Measurements from ENCODE around the gene SFPQ.
A peak's percentile ranks its signal among the peaks of the same experiment; 100 is the strongest.
"Not testable (repeated sequence)": the region's sequence is repeated elsewhere in the genome, so short reads cannot be mapped to it uniquely, and the experiment has no call there.

SFPQ gene, protein sequence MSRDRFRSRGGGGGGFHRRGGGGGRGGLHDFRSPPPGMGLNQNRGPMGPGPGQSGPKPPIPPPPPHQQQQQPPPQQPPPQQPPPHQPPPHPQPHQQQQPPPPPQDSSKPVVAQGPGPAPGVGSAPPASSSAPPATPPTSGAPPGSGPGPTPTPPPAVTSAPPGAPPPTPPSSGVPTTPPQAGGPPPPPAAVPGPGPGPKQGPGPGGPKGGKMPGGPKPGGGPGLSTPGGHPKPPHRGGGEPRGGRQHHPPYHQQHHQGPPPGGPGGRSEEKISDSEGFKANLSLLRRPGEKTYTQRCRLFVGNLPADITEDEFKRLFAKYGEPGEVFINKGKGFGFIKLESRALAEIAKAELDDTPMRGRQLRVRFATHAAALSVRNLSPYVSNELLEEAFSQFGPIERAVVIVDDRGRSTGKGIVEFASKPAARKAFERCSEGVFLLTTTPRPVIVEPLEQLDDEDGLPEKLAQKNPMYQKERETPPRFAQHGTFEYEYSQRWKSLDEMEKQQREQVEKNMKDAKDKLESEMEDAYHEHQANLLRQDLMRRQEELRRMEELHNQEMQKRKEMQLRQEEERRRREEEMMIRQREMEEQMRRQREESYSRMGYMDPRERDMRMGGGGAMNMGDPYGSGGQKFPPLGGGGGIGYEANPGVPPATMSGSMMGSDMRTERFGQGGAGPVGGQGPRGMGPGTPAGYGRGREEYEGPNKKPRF

DNA sequence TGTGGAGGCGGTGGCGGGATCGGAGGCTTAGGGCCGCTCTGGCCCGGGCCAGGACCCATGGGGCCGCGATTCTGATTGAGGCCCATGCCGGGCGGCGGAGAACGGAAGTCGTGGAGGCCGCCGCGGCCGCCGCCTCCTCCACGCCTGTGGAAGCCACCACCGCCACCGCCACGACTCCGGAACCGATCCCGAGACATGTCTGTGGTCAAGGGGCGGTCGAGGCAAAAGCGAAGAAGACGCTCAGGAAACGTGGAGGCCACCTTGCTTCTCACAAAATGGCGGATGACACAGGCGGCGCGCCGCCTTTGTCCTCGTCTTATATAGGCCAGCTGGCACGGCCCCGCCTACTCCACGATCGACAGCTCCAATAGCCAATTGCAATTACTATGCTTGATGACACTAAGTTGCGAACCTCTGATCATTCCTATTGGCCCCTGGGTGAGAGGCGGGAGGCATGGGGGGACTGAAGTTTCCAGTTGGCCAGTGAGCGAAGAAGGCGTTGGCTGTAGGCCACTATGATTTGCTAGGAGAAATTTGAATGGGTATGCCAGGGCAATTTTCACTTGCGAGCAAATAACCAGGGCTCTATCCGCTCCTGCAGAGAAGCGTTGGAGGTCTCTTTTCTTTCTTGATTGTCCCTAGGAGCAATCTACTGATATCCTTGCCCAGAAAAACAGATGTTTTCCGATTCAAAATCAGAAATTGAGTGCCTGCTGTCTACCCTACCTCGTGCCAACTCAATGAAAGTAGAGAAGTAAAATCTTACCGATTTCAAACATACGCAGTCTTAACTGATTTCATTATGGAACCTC, at the start of gene SFPQ:
Gene SFPQ (minus strand): TSS at position 293 of the 812 bp plus-strand sequence. CDS start 96 bp downstream, at position 197.
- peak; percentile 99 for DNase-seq (ENCODE audit: low read depth)

DNA sequence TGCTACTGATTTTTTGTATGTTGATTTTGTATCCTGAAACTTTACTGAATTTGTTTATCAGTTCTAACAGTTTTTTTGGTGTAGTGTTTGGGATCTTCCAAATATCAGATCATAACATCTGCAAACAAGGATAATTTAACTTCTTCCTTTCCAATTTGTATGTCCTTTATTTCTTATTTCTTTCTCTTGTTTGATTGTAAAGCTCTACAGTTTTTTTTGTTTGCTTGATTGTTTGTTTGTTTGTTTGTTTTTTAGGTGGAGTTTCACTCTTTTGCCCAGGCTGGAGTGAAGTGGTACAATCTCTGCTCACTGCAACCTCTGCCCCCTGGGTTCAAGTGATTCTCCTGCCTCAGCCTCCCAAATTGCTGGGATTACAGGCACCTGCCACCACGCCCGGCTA, 43.8 kb upstream of the SFPQ start:
- DNase-seq (ENCODE audit: low read depth): not testable (repeated sequence)

DNA sequence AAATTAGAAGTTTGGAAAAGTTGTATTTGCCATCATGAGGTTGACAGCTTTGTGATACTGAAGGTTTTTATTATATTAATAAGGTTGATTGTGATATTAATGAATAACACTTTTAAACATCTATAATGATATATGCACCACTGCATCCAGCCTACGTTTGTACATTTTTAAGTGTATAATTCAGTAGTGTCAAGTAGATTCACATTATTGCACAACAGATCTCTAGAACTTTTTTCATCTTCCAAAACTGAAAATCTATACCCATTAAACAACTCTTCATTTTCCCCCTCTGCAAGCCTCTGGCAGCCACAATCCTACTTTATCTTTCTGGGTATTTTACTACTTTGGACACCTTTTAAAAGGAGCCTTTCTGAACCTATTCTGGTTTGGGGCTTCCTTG, 38.3 kb upstream of the SFPQ start:
- DNase-seq (ENCODE audit: low read depth): no peak

DNA sequence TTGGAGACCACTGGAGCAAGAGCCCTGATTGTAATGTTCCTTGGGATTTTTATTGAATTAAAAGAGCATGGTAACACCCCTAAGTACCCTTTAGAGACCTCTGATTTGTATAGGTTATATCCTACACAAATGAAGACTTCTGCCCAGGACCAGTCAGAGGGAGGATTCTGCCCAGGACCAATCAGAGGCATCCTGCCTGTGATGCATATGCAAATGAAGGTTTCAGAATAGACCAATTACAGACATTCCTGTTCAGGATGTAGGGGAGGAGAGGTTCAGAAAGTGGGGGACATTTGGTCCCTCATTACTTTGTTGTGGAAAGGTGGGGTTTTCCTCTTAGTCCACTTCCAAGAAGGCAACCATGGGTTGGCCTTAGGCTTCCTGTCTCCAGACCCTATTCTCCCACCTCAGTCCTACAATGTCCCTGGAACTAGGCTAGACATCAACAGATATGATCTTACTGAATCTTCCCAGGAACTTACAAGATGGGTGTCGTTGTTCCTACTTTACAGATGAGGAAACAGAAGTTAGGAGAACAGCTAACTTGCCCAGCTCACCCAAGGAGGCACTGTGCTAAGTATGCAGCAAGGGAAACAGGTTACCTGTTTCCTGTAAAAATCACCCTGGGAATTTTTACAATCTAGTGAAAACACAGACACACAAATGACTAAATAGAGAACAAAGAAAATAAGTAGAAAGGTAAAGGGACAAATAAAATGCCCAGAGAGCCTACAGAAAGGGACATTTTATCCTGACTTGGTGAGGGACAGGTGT, 36.8 kb upstream of the SFPQ start:
- DNase-seq (ENCODE audit: low read depth): no peak

DNA sequence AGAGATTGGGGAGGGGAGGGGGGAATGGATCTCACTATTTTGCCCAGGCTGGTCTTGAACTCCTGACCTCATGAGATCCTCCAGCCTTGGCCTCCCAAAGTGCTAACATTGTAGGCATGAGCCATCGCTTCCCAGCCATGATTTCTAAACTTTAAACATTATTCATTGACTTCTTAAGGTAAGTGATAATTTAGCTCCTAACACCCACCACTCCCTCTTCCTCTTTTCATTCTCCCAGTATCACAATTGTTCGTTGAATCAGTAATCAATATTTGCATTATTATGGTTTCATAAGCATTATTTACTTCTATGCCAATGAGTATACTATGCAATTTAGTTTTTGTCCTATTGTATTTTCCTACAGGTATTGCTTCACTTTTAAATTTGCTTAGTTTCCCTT, 33.6 kb upstream of the SFPQ start:
- no peak for DNase-seq (ENCODE audit: low read depth)

DNA sequence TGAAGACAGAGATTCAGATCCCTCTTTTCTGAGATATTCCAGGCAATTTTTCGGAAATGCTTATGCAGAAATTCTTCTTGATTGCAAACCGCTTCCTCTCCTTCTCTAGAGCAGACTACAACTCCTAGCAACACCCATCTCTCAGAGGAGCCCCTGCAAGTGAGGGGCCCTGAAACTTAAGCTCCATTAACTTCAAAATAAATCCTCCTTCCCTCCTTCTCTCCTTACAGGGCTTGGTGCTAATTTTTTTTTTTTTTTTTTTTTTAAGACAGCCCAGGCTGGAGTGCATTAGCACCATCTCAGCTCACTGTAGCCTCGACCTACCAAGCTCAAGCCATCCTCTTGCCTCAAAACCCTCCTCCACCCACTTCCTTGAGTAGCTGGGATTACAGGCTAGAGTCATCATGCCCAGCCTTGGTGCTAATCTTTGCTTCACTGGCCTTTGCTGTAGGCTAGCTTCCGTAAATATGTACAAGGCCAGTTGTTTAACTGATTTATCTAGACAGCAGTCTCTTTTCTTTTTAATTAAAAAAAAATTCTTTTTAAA, 30.2 kb upstream of the SFPQ start:
- no peak for DNase-seq (ENCODE audit: low read depth)

DNA sequence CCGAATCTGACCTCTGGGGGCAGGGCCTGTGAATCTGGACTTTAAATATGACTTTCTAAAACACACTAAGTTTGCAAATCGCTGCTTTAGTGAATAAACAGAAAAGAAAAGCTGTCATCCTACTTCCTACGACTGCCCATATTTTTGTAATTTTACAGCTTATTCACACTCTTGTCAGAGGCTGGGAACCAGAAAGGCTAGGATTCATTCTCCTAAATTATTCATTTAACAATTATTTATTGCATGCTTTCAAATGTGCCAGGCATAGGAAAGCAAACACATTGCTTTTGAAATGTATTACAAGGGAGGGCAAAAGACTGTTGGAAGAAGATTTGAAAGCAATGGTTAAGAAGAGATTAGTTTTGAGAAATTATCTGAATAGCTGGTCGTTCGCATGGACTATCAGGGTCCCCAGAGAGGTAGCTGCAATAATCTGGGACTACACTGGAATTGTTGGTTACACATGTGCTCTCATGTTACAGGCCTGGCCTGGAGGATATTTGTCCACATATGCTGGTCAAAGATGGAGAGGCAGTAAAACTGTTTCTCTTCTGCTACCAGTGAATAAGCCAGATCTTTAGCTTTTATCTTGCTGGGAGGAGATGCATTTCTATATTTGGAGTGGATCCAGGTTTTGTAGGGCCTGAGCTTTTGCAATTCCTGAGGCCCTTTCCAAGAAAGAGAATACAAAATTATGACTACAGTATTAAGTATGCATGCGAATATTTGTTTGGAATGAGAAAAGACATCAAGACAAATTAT, 29.6 kb upstream of the SFPQ start:
- DNase-seq (ENCODE audit: low read depth): peak; percentile 24

DNA sequence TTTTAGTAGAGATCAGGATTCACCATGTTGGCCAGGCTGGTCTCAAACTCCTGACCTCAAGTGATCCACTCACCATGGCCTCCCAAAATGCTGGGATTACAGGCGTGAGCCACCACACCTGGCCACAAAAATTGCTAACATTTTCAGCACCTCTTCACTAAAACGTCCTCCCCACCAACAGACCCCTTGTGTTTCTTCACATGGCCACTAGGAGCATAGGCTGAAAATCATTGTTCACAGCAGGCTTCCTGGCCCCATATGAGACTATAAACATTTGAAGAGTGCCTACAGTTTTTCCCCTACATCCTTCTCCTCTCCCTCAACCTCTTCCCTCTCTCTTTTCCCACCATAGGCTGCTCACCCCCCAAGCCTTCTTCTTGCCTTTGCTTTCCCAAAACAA, 28.0 kb upstream of the SFPQ start:
- DNase-seq (ENCODE audit: low read depth): no peak

DNA sequence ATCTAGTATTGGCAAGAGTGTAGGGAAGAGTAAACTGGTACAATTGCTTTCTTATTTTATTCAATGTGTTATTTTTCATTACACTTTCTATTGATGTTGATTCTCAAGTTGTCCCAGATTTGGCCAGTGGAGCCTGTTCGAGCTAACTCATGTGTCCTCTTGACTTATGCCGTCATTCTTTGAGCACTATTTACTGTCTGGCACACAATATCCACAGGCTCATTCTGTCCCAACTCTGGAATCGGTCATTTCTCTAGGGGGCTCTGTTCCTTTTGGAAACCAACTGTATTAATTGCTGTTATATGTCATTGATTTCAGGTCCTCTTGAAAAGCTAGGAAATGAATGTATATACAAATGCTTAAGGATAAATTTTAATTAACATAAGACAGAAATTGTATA, 22.4 kb upstream of the SFPQ start:
- no peak for DNase-seq (ENCODE audit: low read depth)

DNA sequence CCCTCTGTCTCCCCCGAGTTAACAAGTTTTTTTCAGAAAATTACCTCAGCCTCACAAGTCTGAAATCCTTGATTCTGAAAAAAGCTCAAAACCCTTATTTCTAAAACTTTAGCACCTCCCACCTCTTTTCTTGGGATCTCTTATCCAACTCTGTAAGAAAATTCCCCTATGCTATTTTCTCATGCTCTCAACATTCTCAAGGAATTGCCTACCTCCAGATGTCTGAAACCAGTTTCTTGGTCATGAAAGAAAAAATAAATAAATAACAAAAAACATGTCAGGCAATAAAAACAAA, 18.1 kb upstream of the SFPQ start:
- no peak for DNase-seq (ENCODE audit: low read depth)

DNA sequence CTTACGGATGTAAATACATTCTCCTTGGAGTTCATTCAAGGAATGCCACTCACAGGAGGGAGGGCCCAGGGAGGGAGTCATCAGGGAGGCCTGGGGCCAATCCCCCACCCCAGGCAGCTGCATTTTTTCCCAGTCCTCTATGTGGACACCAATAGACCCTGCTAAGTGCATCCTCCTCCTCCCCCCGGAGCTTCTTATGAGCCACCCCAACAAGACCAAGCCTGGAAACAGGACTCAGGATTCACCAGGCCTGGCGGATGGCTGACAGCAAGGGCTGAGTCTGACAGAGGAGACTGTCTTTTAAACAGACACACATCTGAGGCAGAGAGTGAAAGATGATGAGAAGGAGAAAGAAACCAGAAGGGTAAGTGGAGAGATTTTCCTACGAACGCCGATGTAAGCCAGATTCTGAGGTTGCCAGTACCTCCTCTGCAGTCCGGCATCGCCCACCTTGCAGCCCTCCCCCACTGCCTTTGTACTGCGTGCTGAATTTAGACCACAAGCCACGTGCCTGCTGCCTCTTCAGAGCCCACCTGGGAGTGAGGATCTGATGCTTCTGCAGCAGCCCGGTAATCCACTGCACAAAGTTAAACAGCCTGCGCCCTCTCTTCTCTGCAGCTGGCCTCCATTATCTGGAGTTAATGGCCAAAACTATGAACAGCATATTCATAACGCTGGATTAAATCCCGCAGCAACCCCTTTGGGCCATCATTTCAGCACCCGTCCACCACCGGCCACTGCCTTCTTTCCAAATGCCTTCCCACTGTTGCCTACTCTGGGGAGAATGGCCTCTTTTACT, 17.6 kb upstream of the SFPQ start:
- no peak for DNase-seq (ENCODE audit: low read depth)

DNA sequence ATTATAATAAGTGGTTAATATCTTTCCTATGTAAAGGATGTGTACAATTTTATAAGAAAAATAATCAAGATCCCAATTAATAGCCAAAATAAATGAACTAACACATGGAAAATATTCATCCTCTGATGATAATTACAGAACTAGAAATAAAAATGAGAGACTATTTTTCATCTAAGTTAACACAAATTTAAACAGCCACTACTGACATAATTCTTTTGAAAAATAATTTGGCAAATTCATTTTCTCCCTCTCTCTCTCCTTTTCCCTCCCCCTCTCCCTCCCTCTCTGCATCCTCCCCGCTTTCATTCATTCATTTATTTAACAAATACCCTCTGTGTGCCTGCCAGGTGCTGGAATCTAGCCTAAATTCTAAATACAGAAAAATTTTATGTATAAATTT, 10.3 kb upstream of the SFPQ start:
- DNase-seq (ENCODE audit: low read depth): no peak

DNA sequence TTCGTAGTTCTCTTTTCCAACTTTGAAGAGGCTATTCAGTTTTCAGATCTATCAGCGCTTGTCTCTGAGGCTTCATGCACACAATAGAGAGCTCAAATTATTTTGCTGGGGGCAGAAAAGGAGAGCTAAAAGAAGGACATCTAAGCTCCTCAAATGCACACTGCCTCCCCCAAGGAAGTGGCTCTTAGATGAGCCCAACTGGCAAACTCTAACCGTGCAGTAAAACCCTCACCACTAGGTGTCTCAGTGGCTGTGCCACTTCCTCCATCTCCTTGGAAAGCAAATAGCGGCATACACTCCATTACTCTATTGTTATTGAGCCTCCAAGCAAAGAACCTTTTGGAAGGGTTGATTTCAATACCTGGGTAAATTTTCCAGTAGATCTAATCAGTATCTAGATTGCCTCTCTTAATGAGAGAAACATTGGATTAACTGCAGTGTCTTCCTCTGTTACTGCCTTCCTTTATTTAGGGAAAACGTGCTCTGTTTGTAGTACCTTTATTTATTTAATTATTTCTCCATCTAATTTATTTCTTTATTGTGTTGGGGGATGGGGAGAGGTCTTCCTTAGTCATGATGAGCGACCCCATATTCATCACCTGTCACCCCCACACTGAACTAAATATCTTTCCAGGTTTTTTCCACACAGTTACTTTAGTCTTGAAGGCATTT, 9.2 kb upstream of the SFPQ start:
- DNase-seq (ENCODE audit: low read depth): peak; percentile 59

DNA sequence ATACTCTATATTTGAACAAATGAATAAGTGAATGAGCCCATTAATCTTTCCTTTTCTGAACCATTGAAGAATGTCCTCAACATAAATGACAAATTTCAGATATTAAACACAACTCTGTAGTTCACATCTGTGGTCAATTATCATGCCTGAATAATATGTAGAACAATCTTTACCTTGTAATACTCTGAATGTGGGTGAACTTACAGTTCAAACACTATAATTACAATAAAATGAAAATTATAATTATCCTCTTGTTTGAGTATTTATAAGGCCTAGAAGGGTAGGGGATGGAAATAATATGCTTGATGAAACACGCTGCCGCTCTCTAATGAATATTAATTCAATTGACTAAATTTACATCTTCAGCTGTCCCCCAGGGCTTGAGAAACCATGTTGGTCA, 8.7 kb upstream of the SFPQ start:
- no peak for DNase-seq (ENCODE audit: low read depth)

DNA sequence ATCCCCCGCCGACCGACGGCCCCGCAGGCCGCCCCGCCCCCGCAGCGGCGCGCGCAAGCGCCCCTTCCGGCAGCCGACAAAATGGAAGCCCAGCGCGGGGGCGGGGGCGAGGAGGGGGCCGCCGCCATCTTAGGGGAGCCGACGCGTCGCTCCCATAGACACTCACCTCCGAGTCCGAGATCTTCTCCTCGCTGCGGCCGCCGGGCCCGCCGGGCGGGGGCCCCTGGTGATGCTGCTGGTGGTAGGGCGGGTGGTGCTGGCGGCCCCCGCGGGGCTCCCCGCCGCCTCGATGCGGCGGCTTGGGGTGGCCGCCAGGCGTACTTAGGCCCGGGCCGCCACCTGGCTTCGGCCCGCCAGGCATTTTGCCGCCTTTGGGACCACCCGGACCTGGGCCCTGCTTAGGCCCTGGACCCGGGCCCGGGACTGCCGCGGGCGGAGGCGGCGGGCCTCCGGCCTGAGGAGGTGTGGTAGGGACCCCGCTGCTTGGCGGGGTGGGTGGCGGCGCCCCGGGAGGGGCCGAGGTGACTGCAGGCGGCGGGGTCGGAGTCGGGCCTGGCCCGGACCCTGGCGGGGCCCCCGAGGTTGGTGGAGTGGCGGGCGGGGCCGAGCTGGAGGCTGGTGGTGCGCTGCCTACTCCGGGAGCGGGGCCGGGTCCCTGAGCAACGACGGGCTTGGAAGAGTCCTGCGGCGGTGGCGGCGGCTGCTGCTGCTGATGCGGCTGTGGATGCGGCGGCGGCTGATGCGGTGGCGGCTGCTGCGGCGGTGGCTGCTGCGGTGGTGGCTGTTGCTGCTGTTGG, 691 bp downstream of the SFPQ start:
- DNase-seq (ENCODE audit: low read depth): no peak

DNA sequence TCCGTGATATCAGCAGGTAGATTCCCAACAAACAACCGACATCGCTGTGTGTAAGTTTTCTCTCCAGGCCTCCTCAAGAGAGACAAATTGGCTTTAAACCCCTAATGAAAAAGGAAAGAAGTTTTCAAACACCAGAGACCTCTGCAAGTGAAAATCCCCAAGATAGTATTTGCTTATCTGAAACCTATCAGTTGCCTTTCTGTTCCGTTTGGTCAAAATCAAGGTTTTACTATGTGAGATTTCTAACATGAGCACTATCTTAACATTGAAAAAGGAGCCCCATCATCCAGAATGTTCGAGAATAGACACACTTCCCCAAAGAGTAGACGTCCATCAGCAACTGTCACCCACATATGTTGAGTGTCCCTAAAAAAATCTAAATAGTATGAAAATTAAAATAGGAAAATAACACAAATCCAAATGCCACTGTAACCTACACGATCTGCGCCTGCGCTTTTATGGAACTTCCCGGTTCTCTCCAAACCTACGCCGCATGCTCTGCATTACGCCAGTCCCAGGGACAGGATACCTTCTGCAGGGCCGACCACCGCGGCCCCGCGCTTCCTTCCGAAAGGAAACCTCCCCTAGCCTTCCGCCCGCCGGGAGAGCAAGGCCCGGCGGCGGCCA, 1.4 kb downstream of the SFPQ start:
- no peak for DNase-seq (ENCODE audit: low read depth)

DNA sequence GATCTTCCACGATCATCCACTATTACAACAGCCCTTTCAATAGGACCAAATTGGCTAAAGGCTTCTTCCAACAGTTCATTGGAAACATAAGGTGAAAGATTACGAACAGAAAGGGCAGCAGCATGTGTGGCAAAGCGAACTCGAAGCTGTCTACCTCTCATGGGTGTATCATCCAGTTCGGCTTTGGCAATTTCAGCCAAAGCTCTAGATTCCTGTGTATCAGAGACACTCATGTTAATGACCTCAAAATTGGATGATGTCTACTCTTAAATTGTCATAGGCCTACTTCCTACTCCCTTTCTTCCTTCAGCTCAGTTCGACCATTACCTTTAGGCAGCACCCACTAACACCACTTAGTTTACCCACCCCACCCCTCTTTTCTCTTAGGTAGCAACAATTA, 2.2 kb downstream of the SFPQ start:
- no peak for DNase-seq (ENCODE audit: low read depth)

Measured in HS-27A (cell line).